Dermis microvascular lymphatic vessel endothelial cell (primary cell): ENCODE data around the gene MKRN1. TPM values are rescaled to one million over a fixed set of nuclear protein-coding genes. Genes with fewer than 3 reads are reported as not detected.
"Not testable (repeated sequence)": the region's sequence is repeated elsewhere in the genome, so short reads cannot be mapped to it uniquely, and the experiment has no call there.

Experiments
- DNase-seq, 2 donors: peaks; one replicate each; pipeline versions ENCODE4 v3.0.0 to v3.0.0-alpha.2; 2010; ENCODE audit warnings: low read depth in 2 of 2
- total RNA-seq: library from RNA; depleted of rRNA; stranded (reverse); fragments of >200 nt; gene quantifications from 2 replicates; pipeline ENCODE4 v1.2.1, GENCODE V29; 2014

MKRN1 gene, protein sequence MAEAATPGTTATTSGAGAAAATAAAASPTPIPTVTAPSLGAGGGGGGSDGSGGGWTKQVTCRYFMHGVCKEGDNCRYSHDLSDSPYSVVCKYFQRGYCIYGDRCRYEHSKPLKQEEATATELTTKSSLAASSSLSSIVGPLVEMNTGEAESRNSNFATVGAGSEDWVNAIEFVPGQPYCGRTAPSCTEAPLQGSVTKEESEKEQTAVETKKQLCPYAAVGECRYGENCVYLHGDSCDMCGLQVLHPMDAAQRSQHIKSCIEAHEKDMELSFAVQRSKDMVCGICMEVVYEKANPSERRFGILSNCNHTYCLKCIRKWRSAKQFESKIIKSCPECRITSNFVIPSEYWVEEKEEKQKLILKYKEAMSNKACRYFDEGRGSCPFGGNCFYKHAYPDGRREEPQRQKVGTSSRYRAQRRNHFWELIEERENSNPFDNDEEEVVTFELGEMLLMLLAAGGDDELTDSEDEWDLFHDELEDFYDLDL
- 35.4 and 38.6 TPM in 2 replicates for total RNA-seq

GRCh38 chr7:140479062-140479738 lies at the start of gene MKRN1:
TSS of gene MKRN1 (minus strand) at chr7:140479505. CDS start at chr7:140479344, 161 bp downstream.
- peak; percentile 68 to 86 for DNase-seq

DNA sequence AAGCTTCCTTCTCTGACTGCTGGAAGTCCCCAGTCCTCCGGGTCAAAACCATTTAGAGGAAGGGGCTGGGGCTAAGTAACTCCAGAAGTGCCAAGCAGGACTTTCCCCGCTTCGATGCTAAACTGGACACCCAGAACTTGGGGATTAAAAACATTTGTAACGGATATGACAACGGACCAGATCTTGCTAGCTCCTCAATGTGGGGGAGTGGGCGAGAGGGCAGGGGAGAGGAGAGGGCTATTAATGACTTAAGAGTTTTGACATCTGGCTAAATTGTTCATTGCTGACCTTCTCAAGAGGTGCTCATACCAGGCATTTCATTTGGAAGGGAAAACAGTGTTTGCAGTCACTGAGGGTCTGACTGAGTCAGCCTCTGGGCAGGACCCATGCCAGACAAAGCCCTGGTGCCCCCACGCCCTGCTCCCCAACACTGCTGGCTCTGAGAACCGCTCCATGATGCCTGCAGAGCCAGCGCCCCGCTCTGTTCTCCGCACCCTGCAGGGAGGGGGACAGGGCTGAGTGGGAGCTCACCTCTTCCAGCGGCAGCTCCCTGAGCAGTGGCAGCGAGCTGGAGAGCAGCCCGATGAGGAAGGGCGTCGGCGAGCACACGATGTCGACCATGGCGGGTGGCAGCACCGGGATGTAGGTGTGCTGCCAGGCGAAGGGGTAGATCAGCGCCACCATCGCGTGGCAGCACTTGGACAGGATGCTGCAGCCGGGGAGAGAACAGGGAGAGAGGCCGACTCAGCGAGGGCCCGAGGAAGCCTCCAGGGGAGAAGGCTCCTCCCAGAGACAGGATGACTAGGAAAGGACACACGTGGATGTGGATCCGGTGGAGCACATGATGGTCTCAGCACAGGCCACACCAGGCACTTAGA lies 47.7 kb upstream of the MKRN1 start:
- no peak for DNase-seq

- DNase-seq = no peak
Observed at GRCh38 chr7:140526214-140526613, 46.9 kb upstream of the MKRN1 start.

DNA sequence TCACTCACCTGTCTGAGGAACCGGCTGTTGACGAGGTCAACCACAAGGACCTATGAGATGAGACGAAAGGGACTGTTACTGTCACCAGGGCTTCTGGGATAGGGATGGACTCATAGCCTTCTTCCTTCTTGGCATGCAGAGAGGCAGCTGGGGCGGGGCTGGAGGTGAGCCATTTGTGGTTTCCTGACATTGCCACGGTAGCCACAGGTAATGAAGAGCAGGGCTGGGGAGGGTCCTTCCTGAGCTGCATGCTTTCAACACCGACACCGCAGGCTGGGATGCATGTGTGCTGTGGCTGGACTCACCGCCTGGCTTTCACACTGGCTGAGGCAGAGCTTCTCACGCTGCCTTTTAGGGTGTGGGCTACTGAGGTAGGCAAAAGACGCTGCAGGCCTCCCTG lies 46.4 kb upstream of the MKRN1 start:
- no peak for DNase-seq

DNA sequence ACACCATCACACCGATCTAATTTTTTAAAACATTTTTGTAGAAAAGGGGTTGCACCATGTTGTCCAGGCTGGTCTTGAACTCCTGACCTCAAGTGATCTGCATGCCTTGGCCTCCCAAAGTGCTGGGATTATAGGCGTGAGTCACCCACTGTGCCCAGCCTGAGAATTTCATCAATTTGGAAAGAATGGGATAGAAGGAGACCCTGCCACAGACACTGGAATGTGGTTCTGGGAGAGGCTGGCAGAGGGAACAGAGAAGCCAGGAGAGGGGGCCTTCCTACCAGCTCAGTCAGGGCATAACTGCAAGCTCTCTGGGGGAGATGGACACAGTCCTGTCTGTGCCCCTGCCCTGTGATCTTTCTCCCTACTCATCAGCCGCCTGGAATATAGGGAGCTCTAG lies 42.1 kb upstream of the MKRN1 start:
- DNase-seq = no peak

DNA sequence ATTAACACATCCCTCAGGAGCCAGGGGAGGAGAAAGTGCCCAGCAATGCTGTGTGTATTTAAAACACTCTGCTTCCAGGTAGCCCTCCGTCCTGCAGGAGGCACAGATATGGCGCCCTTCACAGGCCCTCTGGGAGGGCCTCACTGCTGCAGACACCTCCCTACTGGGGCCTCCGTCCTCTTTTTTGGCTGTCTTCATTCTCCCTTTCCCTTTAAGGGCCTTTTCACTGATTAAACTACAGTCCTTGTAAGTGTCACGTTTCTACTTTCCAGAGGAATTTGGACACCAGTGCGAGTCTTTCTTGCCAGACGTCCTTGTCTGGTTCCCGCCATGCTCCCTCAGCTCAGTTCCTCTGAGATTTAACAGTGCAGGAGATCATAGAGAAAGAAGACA lies 39.7 kb upstream of the MKRN1 start:
- no peak for DNase-seq

- DNase-seq = no peak
Observed at GRCh38 chr7:140518370-140519006, 39.2 kb upstream of the MKRN1 start.

DNA sequence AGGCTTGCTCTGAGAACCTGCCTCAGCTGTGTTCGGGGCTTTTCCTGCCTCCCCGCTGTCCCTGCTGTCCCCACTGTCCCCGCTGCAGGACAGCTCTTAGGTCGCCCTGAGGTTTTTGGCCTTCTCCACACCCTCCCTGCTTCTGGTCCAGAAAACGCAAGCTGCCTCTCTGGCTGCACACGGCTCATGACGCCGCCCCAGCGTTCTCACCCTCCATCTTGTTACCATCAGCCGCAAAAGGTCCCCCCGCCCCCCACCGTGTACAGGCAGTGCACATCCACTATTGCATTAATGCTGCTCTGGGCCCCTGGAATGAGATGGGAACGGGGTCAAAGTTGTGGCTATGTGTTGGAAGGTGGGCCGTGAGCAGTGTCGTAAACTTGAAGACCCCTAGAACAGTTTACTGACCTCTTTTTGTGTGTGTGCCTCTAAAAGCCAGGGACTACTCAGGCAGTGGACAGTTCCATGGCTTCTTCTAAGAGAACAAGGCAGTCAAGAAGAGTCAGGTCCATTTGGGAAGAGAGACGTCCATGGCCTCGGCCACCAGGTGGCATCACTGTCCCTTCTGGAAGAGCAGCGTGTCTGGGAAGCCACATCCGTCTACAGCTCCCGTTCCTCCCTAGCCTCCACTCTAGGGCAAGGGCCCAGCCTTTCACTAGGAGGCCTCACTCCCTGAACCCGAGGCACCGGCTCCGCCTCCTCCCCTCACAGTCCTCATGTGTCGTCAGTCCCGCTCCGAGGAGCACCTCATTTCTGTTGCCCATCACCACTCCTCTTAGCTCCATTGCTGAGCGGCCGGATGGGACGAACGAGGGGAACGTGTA lies 38.5 kb upstream of the MKRN1 start:
- DNase-seq = peak; percentile 68 to 83

- no peak for DNase-seq
Observed at GRCh38 chr7:140512317-140513000, 33.2 kb upstream of the MKRN1 start.

GRCh38 chr7:140509789-140510188 lies 30.5 kb upstream of the MKRN1 start:
- DNase-seq = no peak

DNA sequence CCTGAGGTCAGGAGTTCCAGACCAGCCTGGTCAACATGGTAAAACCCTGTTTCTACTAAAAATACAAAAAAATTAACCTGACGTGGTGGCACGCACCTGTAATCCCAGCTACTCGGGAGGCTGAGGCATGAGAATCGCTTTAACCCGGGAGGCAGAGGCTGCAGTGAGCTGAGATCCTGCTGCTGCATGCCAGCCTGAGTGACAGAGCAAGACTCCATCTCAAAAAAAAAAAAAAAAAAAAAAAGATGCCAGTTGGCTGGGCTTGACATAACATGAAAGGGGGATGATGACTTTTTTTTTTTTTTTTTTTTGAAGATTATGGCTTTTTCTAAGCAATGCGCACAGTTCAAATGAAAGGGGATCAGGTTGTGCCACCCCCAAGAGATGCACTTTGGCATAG lies 28.3 kb upstream of the MKRN1 start:
- DNase-seq = not testable (repeated sequence)

DNA sequence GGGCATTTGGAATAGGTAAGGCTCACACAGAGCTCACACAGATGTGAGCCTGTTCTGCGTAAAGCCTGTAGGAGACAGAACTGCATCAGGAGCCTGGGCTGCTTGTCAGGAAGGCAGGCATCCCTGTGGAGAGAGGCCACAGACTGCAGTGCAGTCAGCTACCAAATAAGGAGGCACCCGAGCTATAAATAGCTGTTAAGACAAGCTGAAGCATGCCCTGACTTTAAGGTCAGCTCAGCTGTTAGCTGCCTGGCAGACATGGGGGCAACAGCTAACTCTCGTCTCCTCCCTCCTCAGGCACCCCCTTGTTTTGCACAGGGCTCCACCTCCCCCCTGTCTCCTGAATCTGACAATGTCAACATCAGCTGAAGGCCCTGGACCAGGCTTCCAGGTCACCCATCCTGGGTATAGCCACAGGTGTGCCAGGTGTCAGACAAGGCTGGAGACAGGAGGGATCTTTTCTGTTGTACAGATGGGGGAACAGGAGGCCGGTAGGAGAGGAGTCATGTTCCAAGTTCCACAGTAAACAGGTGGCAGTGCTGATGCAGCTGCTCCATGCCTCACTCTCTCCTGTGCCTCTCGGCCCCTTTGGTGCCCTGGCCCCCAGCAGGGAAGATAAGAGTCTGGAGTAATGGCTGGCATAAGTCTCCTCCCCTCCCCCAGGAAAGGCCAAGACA lies 27.6 kb upstream of the MKRN1 start:
- no peak for DNase-seq

GRCh38 chr7:140501966-140502365 lies 22.7 kb upstream of the MKRN1 start:
- no peak for DNase-seq

GRCh38 chr7:140497807-140498206 lies 18.5 kb upstream of the MKRN1 start:
- DNase-seq = not testable (repeated sequence)

DNA sequence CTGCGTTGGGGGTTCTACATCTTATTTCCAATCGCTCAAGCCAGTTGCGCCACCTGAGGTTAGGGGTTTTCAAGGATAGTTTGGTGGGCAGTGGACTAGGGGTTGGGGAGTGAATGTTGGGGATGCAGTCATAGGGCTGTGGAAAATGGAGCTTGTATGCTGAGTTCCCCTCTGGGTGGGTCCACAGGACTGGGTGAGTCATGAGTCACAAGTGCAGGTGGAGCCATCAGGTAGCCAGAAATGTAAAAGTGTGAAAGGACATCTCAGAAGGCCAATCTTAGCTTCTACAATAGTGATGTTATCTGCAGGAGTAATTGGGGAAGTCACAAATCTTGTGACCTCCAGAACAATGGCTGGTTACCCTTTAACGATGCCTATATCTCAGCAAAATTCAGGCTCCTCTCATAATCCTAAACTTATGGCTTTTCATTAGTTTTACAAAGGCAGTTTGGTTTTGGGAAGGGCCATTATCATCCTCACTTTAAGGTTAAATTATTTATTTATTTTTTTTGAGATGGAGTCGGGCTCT lies 18.0 kb upstream of the MKRN1 start:
- DNase-seq = no peak

DNA sequence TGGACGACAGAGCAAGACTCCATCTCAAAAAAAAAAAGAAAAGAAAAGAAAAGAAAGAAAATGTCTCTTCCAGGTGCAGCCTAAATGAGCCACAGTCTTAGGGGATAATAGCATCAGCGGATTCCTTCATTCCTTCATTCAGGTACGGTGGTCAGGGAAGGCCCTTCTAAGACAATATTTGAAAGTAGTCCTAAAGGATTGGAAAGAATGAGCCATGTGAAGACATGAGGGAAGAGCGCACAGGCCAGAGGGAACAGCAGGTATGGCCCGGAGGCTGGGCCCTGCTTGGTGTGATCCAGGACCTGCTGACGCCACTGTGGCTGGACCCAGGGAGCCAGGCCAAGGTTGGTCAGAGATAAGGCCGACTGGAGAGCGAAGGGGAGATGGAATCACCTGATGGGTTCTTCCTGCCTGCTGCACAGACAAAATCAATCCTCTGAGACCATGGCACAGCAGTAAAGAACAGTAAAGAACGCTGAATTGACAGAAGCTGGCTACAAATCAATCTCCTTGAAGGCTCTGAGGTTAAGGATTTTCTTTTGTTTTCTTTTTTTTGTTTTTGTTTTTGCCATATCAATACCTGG lies 16.3 kb upstream of the MKRN1 start:
- no peak for DNase-seq

DNA sequence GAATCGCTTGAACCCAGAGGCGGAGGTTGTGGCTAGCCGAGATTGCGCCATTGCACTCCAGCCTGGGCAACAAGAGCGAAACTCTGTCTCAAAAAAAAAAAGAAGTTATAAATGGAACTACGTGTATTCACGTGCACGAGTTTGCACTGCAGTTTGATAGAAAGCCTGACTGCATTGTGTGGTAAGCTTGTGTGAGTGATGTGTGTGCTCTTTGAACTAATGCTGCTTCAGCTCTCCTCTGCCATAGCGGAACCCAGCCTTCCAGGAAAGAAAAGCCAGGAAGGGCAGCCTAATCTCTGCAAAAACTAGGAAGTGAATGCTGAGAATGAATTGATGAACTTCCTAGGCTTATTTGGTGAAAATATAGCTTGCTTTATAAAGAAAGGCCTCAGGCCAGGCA lies 15.6 kb upstream of the MKRN1 start:
- no peak for DNase-seq

DNA sequence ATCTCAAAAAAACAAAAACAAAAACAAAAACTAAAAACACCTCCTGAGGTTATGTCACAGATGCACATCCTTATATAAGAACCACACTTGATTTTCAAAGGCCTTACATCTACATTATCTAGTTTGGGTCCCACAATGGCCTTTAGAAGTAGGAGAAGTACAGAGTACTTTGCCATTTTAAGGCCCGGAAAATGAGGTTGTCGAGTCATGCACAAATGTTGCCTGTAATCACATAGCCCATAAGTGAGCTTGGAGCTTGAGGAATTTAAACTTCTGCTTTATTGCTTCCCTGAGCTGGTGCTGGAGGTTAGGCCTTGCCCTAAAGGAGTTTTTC lies 9.7 kb upstream of the MKRN1 start:
- no peak for DNase-seq
